HEK293 (cell line): Measurements from ENCODE around the gene TMEM41B.

Source experiments
- CTCF ChIA-PET: fragments of 350-600 bp; formaldehyde crosslinking; extraction: SDS; loops from one replicate; lab custom pipeline; 2021; ENCODE audit warnings: antibody characterized with exemption; lab: Yijun Ruan, JAX
- POLR2A ChIA-PET: fragments of 300-600 bp; formaldehyde crosslinking; extraction: SDS; loops from one replicate; lab custom pipeline; 2020; ENCODE audit warnings: antibody characterized with exemption, inconsistent platforms; lab: Yijun Ruan, JAX
- H3K27ac ChIP-seq: fragments of 200-500 bp; sonication (Bioruptor generic); 2 replicates; pipeline ENCODE4 v1.5.1; 2014; ENCODE audit warnings: low read depth, low read length, control low read depth, inconsistent platforms; ENCODE audit errors: extremely low read depth
- H3K36me3 ChIP-seq, 2 experiments: fragments of 200-500 bp in 1 of 2; sonication (Bioruptor generic) in 1 of 2; 1 replicate in 1 of 2; 2 replicates in 1 of 2; pipeline ENCODE4 v1.5.1; 2014 to 2017; ENCODE audit warnings: inconsistent platforms in 2 of 2, low read length in 2 of 2; ENCODE audit not compliant: control insufficient read depth in 2 of 2, insufficient read depth in 1 of 2
- H3K4me1 ChIP-seq: fragments of 200-500 bp; sonication (Bioruptor generic); 2 replicates; pipeline ENCODE4 v1.5.1; 2014; ENCODE audit warnings: mild to moderate bottlenecking, low read length, inconsistent platforms; ENCODE audit not compliant: control insufficient read depth, insufficient read depth
- H3K4me3 ChIP-seq: 2 replicates; pipeline ENCODE4 v1.5.1; 2011; ENCODE audit warnings: low read depth, mild to moderate bottlenecking, control low read depth, low read length, moderate library complexity
- H3K9me3 ChIP-seq: fragments of 200-500 bp; sonication (Bioruptor generic); 2 replicates; pipeline ENCODE4 v1.5.1; 2014; ENCODE audit warnings: low read depth, low read length, inconsistent platforms; ENCODE audit not compliant: control insufficient read depth, insufficient read depth
- BCL11B ChIP-seq: fragments of 450-650 bp; formaldehyde crosslinking; IDR thresholded peaks from 2 replicates; pipeline ENCODE4 v1.5.1; 2016; ENCODE audit warnings: low read depth, missing biosample characterization, missing genetic modification characterization
- EGR2 ChIP-seq: fragments of 450-650 bp; formaldehyde crosslinking; IDR thresholded peaks from 2 replicates; pipeline ENCODE4 v1.5.1; 2016; ENCODE audit warnings: low read depth, missing biosample characterization, missing genetic modification characterization
- GFI1B ChIP-seq: fragments of 450-650 bp; formaldehyde crosslinking; IDR thresholded peaks from 2 replicates; pipeline ENCODE4 v1.5.1; 2016; ENCODE audit warnings: missing biosample characterization, missing genetic modification characterization
- GLI2 ChIP-seq: fragments of 450-650 bp; formaldehyde crosslinking; IDR thresholded peaks from 2 replicates; pipeline ENCODE4; 2017; ENCODE audit warnings: missing biosample characterization, missing genetic modification characterization, low read depth, borderline replicate concordance
- GLI4 ChIP-seq: fragments of 450-650 bp; formaldehyde crosslinking; IDR thresholded peaks from 2 replicates; pipeline ENCODE4 v1.5.1; 2016; ENCODE audit warnings: missing biosample characterization, missing genetic modification characterization
- SALL2 ChIP-seq: fragments of 450-650 bp; formaldehyde crosslinking; IDR thresholded peaks from 2 replicates; pipeline ENCODE4 v1.5.0; 2017; ENCODE audit warnings: missing biosample characterization, mild to moderate bottlenecking, missing genetic modification characterization, borderline replicate concordance
- SCRT2 ChIP-seq: fragments of 450-650 bp; formaldehyde crosslinking; IDR thresholded peaks from 2 replicates; pipeline ENCODE4 v1.5.1; 2016; ENCODE audit warnings: missing biosample characterization, missing genetic modification characterization
- ZBTB17 ChIP-seq: fragments of 450-650 bp; formaldehyde crosslinking; IDR thresholded peaks from 2 replicates; pipeline ENCODE4 v1.5.1; 2016; ENCODE audit warnings: missing biosample characterization, missing genetic modification characterization
- ZBTB6 ChIP-seq: fragments of 450-650 bp; formaldehyde crosslinking; IDR thresholded peaks from 2 replicates; pipeline ENCODE4 v1.5.1; 2017; ENCODE audit warnings: missing biosample characterization, missing genetic modification characterization
- ZBTB8A ChIP-seq: fragments of 450-650 bp; formaldehyde crosslinking; IDR thresholded peaks from 2 replicates; pipeline ENCODE4 v1.5.1; 2016; ENCODE audit warnings: missing biosample characterization, missing genetic modification characterization
- ZFP37 ChIP-seq: fragments of 450-650 bp; formaldehyde crosslinking; IDR thresholded peaks from 2 replicates; pipeline ENCODE4 v1.5.1; 2016; ENCODE audit warnings: missing biosample characterization, missing genetic modification characterization
- ZNF112 ChIP-seq: fragments of 450-650 bp; formaldehyde crosslinking; IDR thresholded peaks from 2 replicates; pipeline ENCODE4 v1.5.0; 2017; ENCODE audit warnings: missing biosample characterization, missing genetic modification characterization
- ZNF132 ChIP-seq: fragments of 450-650 bp; formaldehyde crosslinking; IDR thresholded peaks from 2 replicates; pipeline ENCODE4 v1.5.1; 2017; ENCODE audit warnings: missing biosample characterization, missing genetic modification characterization, borderline replicate concordance
- ZNF16 ChIP-seq: fragments of 450-650 bp; formaldehyde crosslinking; IDR thresholded peaks from 2 replicates; pipeline ENCODE4 v1.5.1; 2016; ENCODE audit warnings: low read depth, missing biosample characterization, missing genetic modification characterization
- ZNF324 ChIP-seq: fragments of 450-650 bp; formaldehyde crosslinking; IDR thresholded peaks from 2 replicates; pipeline ENCODE4 v1.5.1; 2016; ENCODE audit warnings: missing biosample characterization, missing genetic modification characterization
- ZNF48 ChIP-seq: fragments of 450-650 bp; formaldehyde crosslinking; IDR thresholded peaks from 2 replicates; pipeline ENCODE4 v1.5.1; 2016; ENCODE audit warnings: missing biosample characterization, missing genetic modification characterization
- ZNF518A ChIP-seq: fragments of 450-650 bp; formaldehyde crosslinking; conservative IDR thresholded peaks from 2 replicates; pipeline ENCODE4 v1.5.1; 2016; ENCODE audit warnings: low read depth, missing biosample characterization, missing genetic modification characterization
- ZNF544 ChIP-seq: fragments of 450-650 bp; formaldehyde crosslinking; IDR thresholded peaks from 2 replicates; pipeline ENCODE4 v1.5.0; 2017; ENCODE audit warnings: missing biosample characterization, missing genetic modification characterization
- ZNF548 ChIP-seq: fragments of 450-650 bp; formaldehyde crosslinking; IDR thresholded peaks from 2 replicates; pipeline ENCODE4 v1.5.1; 2016; ENCODE audit warnings: missing biosample characterization, missing genetic modification characterization
- ZNF561 ChIP-seq: fragments of 450-650 bp; IDR thresholded peaks from 2 replicates; pipeline ENCODE4 v1.5.1; 2018; ENCODE audit warnings: missing biosample characterization, missing genetic modification characterization, borderline replicate concordance
- ZNF596 ChIP-seq: fragments of 450-650 bp; IDR thresholded peaks from 2 replicates; pipeline ENCODE4 v1.5.0; 2018; ENCODE audit warnings: missing biosample characterization, mild to moderate bottlenecking, missing genetic modification characterization, moderate library complexity
- ZNF600 ChIP-seq: fragments of 450-650 bp; formaldehyde crosslinking; IDR thresholded peaks from 2 replicates; pipeline ENCODE4 v1.5.1; 2016; ENCODE audit warnings: missing biosample characterization, missing genetic modification characterization
- ZNF645 ChIP-seq: fragments of 450-650 bp; formaldehyde crosslinking; IDR thresholded peaks from 2 replicates; pipeline ENCODE4; 2016; ENCODE audit warnings: missing biosample characterization, missing genetic modification characterization
- ZNF664 ChIP-seq: fragments of 450-650 bp; formaldehyde crosslinking; IDR thresholded peaks from 2 replicates; pipeline ENCODE4 v1.5.1; 2016; ENCODE audit warnings: missing biosample characterization, missing genetic modification characterization
- ZNF670 ChIP-seq: fragments of 450-650 bp; formaldehyde crosslinking; IDR thresholded peaks from 2 replicates; pipeline ENCODE4 v1.5.1; 2016; ENCODE audit warnings: missing biosample characterization, missing genetic modification characterization, low read depth
- ZNF707 ChIP-seq: fragments of 450-650 bp; formaldehyde crosslinking; IDR thresholded peaks from 2 replicates; pipeline ENCODE4 v1.5.1; 2016; ENCODE audit warnings: missing biosample characterization, missing genetic modification characterization
- ZSCAN4 ChIP-seq: fragments of 450-650 bp; formaldehyde crosslinking; IDR thresholded peaks from 2 replicates; pipeline ENCODE4 v1.5.1; 2017; ENCODE audit warnings: missing biosample characterization, missing genetic modification characterization

Gene TMEM41B

GRCh38 chr11:9269492-9270013 is 44.8 kb downstream of the TMEM41B start (continued):
- TF ChIP-seq ZNF544 (tag by site-specific recombination) (no peak), ZNF548 (tag by site-specific recombination) (no peak), ZNF48 (tag by site-specific recombination) (no peak), ZNF324 (tag by site-specific recombination) (no peak), ZNF112 (tag by site-specific recombination) (no peak), SALL2 (tag by site-specific recombination) (no peak)

GRCh38 chr11:9267680-9268079 is 46.7 kb downstream of the TMEM41B start:
- H3K36me3 ChIP-seq: no peaks in the 10 kb centered on the region
- POLR2A ChIA-PET: interaction anchor here (1.3 kb wide), 1 partner anchor 46 kb away, joined by 4 read pairs; the partner anchor contains the start of gene TMEM41B
- CTCF ChIA-PET: no interaction called here
- no peak overlapping the region for H3K4me3 ChIP-seq
- TF ChIP-seq SCRT2 (tag by site-specific recombination): peak; percentile 56; the same call in 1 of the 2 replicates
- TF ChIP-seq ZSCAN4: no peak
- TF ChIP-seq ZNF645 (tag by site-specific recombination): no peak
- no peak for TF ChIP-seq ZNF670
- no peak for TF ChIP-seq GLI2
- TF ChIP-seq ZBTB17 (tag by site-specific recombination): no peak
- TF ChIP-seq ZNF561 (tag by site-specific recombination): no peak
- TF ChIP-seq GLI4 (tag by site-specific recombination): no peak
- no peak overlapping the region for H3K27ac ChIP-seq
- no peaks in the 10 kb centered on the region for H3K4me1 ChIP-seq
- no peaks in the 10 kb centered on the region for H3K9me3 ChIP-seq

GRCh38 chr11:9266926-9267325 is 47.5 kb downstream of the TMEM41B start:
- H3K4me3 ChIP-seq: no peak overlapping the region
- no peak overlapping the region for H3K27ac ChIP-seq
- no peaks in the 10 kb centered on the region for H3K36me3 ChIP-seq
- ChIA-PET CTCF (interaction anchor here (0.6 kb wide), 1 partner anchor 19 kb away, joined by 3 read pairs; no protein-coding TSS in a partner anchor), POLR2A (interaction anchor here (1.3 kb wide), 1 partner anchor 47 kb away, joined by 4 read pairs; the partner anchor contains the start of gene TMEM41B)
- no peaks in the 10 kb centered on the region; the same call in 1 of the 2 replicates for H3K4me1 ChIP-seq
- TF ChIP-seq ZNF664 (tag by site-specific recombination) (no peak), ZNF518A (tag by site-specific recombination) (no peak), ZBTB8A (tag by site-specific recombination) (no peak), ZNF707 (tag by site-specific recombination) (no peak), ZNF132 (tag by site-specific recombination) (no peak), ZNF16 (tag by site-specific recombination) (no peak), BCL11B (no peak), ZNF596 (tag by site-specific recombination) (no peak), ZBTB6 (tag by site-specific recombination) (no peak), GFI1B (no peak), EGR2 (tag by site-specific recombination) (no peak), SCRT2 (tag by site-specific recombination) (no peak), ZNF600 (no peak), ZFP37 (tag by site-specific recombination) (no peak)
- no peaks in the 10 kb centered on the region for H3K9me3 ChIP-seq
